ENCODE results near the gene WDR7. TPM values are rescaled to one million over a fixed set of nuclear protein-coding genes. Genes with fewer than 3 reads are reported as not detected.

Gene WDR7
- total and polyA plus RNA-seq, 4 donors: 6.5 to 46.6 (median 20.5) TPM

DNA sequence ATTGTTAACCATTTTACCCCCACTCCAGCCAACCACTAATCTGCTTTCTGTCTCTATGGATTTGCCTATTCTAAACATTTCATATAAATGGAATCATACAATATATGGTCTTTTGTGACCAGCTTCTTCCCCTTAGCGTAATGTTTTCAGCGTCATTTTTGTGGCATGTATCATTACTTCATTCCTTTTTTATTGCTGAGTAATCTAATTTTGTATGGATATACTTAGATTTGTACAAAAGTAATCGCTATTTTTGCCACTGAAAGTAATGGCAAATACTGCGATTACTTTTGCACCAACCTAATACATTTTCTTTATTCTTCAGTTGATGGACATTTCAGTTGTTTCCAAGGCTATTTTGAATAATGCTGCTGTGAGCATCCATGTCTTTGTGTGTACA is 227.6 kb downstream of the WDR7 start:
- peaks cover 0 to 3% of the 10 kb centered on the region in 2 donors for H3K36me3 ChIP-seq (ENCODE audit: control insufficient read depth in 1 of 2, insufficient read depth in 2 of 2, low read length in 1 of 2)
- DNase-seq (no peak), ATAC-seq (ENCODE audit: low FRiP score) (no peak)
- no peaks in the 10 kb centered on the region for H3K9me3 ChIP-seq (ENCODE audit: control insufficient read depth, low read length)
- H3K27ac ChIP-seq (ENCODE audit: low read depth in 1 of 2, low read length in 2 of 2): no peak overlapping the region
- no peaks in the 10 kb centered on the region for H3K4me1 ChIP-seq (ENCODE audit: control insufficient read depth in 1 of 2, insufficient read depth in 2 of 2, low read length in 2 of 2)
- no peaks in the 10 kb centered on the region for H3K27me3 ChIP-seq (ENCODE audit: control insufficient read depth in 1 of 2, insufficient read depth in 2 of 2, low read length in 1 of 2)
- intact Hi-C loops (cut with DNase I): no loop called here
- WGBS, 2 donors: 98 to 99% methylated on average over 4 of the region's 4 CpGs
- H3K4me3 ChIP-seq (ENCODE audit: low read length in 2 of 2): no peak overlapping the region

DNA sequence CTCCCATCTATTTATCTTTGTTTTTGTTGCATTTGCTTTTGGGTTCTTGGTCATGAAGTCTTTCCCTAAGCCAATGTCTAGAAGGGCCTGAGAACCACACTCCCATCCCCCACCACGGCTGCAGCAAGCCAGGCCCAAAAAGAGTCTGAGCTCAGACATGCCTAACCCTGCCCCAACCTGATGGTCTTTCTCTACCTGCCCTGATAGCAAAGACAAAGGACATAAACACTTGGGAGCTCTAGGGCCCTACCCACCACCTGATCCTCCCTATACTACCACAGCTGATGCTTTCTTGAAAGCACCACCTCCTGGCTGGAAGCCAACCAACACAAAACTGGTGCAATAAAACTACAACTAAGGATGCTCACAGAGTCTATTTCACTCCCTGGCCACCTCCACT is 233.4 kb downstream of the WDR7 start:
- Histone ChIP-seq H3K27ac (ENCODE audit: low read depth in 1 of 2, low read length in 2 of 2) (no peak overlapping the region), H3K36me3 (ENCODE audit: control insufficient read depth in 1 of 2, insufficient read depth in 2 of 2, low read length in 1 of 2) (peaks cover 0 to 3% of the 10 kb centered on the region in 2 donors), H3K27me3 (ENCODE audit: control insufficient read depth in 1 of 2, insufficient read depth in 2 of 2, low read length in 1 of 2) (no peaks in the 10 kb centered on the region), H3K4me3 (ENCODE audit: low read length in 2 of 2) (no peak overlapping the region), H3K4me1 (ENCODE audit: control insufficient read depth in 1 of 2, insufficient read depth in 2 of 2, low read length in 2 of 2) (peaks cover 0 to 2% of the 10 kb centered on the region in 2 donors), H3K9me3 (ENCODE audit: control insufficient read depth, low read length) (no peaks in the 10 kb centered on the region)
- no peak for ATAC-seq (ENCODE audit: low FRiP score)
- 96% methylated on average over 1 of the region's 1 CpG for WGBS, 2 donors
- DNase-seq: no peak
- intact Hi-C loops (cut with DNase I): no loop called here

GRCh38 chr18:56888978-56889377 is 237.8 kb downstream of the WDR7 start:
- no peaks in the 10 kb centered on the region for H3K27me3 ChIP-seq (ENCODE audit: control insufficient read depth in 1 of 2, insufficient read depth in 2 of 2, low read length in 1 of 2)
- no peaks in the 10 kb centered on the region for H3K9me3 ChIP-seq (ENCODE audit: control insufficient read depth, low read length)
- intact Hi-C loops (cut with DNase I): no loop called here
- no peak overlapping the region for H3K27ac ChIP-seq (ENCODE audit: low read depth in 1 of 2, low read length in 2 of 2)
- WGBS, 2 donors: 81 to 82% methylated on average over 1 of the region's 1 CpG
- no peaks in the 10 kb centered on the region for H3K36me3 ChIP-seq (ENCODE audit: control insufficient read depth in 1 of 2, insufficient read depth in 2 of 2, low read length in 1 of 2)
- peaks cover 0 to 4% of the 10 kb centered on the region in 2 donors for H3K4me1 ChIP-seq (ENCODE audit: control insufficient read depth in 1 of 2, insufficient read depth in 2 of 2, low read length in 2 of 2)
- DNase-seq (no peak), ATAC-seq (ENCODE audit: low FRiP score) (no peak)
- no peak overlapping the region for H3K4me3 ChIP-seq (ENCODE audit: low read length in 2 of 2)

GRCh38 chr18:56889621-56890020 is 238.5 kb downstream of the WDR7 start:
- intact Hi-C loops (cut with DNase I): no loop called here
- DNase-seq (no peak), ATAC-seq (ENCODE audit: low FRiP score) (no peak)
- H3K27ac ChIP-seq (ENCODE audit: low read depth in 1 of 2, low read length in 2 of 2): no peak overlapping the region
- WGBS, 2 donors: 90 to 95% methylated on average over 2 of the region's 2 CpGs
- H3K4me1 ChIP-seq (ENCODE audit: control insufficient read depth in 1 of 2, insufficient read depth in 2 of 2, low read length in 2 of 2): peaks cover 0 to 4% of the 10 kb centered on the region in 2 donors
- no peaks in the 10 kb centered on the region for H3K27me3 ChIP-seq (ENCODE audit: control insufficient read depth in 1 of 2, insufficient read depth in 2 of 2, low read length in 1 of 2)
- H3K9me3 ChIP-seq (ENCODE audit: control insufficient read depth, low read length): no peaks in the 10 kb centered on the region
- no peak overlapping the region for H3K4me3 ChIP-seq (ENCODE audit: low read length in 2 of 2)
- H3K36me3 ChIP-seq (ENCODE audit: control insufficient read depth in 1 of 2, insufficient read depth in 2 of 2, low read length in 1 of 2): no peaks in the 10 kb centered on the region

DNA sequence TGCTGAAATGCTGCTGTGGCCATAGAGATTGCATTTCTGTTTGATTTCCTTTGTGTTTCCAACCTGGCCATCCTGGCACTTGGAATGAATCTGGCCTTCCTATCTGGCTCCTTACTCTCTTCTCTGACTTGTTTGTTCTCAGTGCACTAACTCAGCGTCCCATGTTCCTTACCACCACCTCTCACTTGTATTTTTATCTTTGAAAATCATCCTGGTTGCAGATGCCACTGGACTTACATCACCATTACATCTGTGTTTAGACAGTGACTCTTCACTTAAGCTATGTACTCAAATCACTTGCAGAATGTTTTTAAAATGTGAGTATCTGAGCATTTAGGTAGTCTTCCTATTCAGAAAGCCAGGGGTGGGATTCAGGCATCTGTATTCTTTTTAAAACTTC is 239.5 kb downstream of the WDR7 start:
- Histone ChIP-seq H3K4me1 (ENCODE audit: control insufficient read depth in 1 of 2, insufficient read depth in 2 of 2, low read length in 2 of 2) (peaks cover 0 to 4% of the 10 kb centered on the region in 2 donors), H3K4me3 (ENCODE audit: low read length in 2 of 2) (no peak overlapping the region), H3K36me3 (ENCODE audit: control insufficient read depth in 1 of 2, insufficient read depth in 2 of 2, low read length in 1 of 2) (no peaks in the 10 kb centered on the region), H3K27ac (ENCODE audit: low read depth in 1 of 2, low read length in 2 of 2) (no peak overlapping the region), H3K27me3 (ENCODE audit: control insufficient read depth in 1 of 2, insufficient read depth in 2 of 2, low read length in 1 of 2) (no peaks in the 10 kb centered on the region), H3K9me3 (ENCODE audit: control insufficient read depth, low read length) (no peaks in the 10 kb centered on the region)
- ATAC-seq (ENCODE audit: low FRiP score) (no peak), DNase-seq (no peak)
- 7 to 9% methylated on average over 1 of the region's 1 CpG for WGBS, 2 donors
- intact Hi-C loops (cut with DNase I): no loop called here

- DNase-seq: no peak
- Histone ChIP-seq H3K36me3 (ENCODE audit: control insufficient read depth in 1 of 2, insufficient read depth in 2 of 2, low read length in 1 of 2) (no peaks in the 10 kb centered on the region), H3K4me3 (ENCODE audit: low read length in 2 of 2) (no peak overlapping the region), H3K4me1 (ENCODE audit: control insufficient read depth in 1 of 2, insufficient read depth in 2 of 2, low read length in 2 of 2) (peaks cover 0 to 4% of the 10 kb centered on the region in 2 donors), H3K27me3 (ENCODE audit: control insufficient read depth in 1 of 2, insufficient read depth in 2 of 2, low read length in 1 of 2) (no peaks in the 10 kb centered on the region), H3K27ac (ENCODE audit: low read depth in 1 of 2, low read length in 2 of 2) (no peak overlapping the region), H3K9me3 (ENCODE audit: control insufficient read depth, low read length) (no peaks in the 10 kb centered on the region)
- intact Hi-C loops (cut with DNase I): no loop called here
- 94 to 96% methylated on average over 3 of the region's 3 CpGs for WGBS, 2 donors
- no peak for ATAC-seq (ENCODE audit: low FRiP score)
These were observed 240.0 kb downstream of the WDR7 start for GRCh38 chr18:56891116-56891515.

GRCh38 chr18:56891870-56892269 is 240.7 kb downstream of the WDR7 start:
- peaks cover 0 to 4% of the 10 kb centered on the region in 2 donors for H3K4me1 ChIP-seq (ENCODE audit: control insufficient read depth in 1 of 2, insufficient read depth in 2 of 2, low read length in 2 of 2)
- intact Hi-C loops (cut with DNase I): no loop called here
- ATAC-seq (ENCODE audit: low FRiP score): no peak
- H3K27me3 ChIP-seq (ENCODE audit: control insufficient read depth in 1 of 2, insufficient read depth in 2 of 2, low read length in 1 of 2): no peaks in the 10 kb centered on the region
- no peaks in the 10 kb centered on the region for H3K9me3 ChIP-seq (ENCODE audit: control insufficient read depth, low read length)
- H3K36me3 ChIP-seq (ENCODE audit: control insufficient read depth in 1 of 2, insufficient read depth in 2 of 2, low read length in 1 of 2): no peaks in the 10 kb centered on the region
- DNase-seq: no peak
- no peak overlapping the region for H3K27ac ChIP-seq (ENCODE audit: low read depth in 1 of 2, low read length in 2 of 2)
- H3K4me3 ChIP-seq (ENCODE audit: low read length in 2 of 2): no peak overlapping the region
- 55 to 57% methylated on average over 1 of the region's 1 CpG for WGBS, 2 donors

- ATAC-seq (ENCODE audit: low FRiP score) (no peak), DNase-seq (no peak)
- no peaks in the 10 kb centered on the region for H3K4me1 ChIP-seq (ENCODE audit: control insufficient read depth in 1 of 2, insufficient read depth in 2 of 2, low read length in 2 of 2)
- intact Hi-C loops (cut with DNase I): no loop called here
- no peaks in the 10 kb centered on the region for H3K27me3 ChIP-seq (ENCODE audit: control insufficient read depth in 1 of 2, insufficient read depth in 2 of 2, low read length in 1 of 2)
- H3K9me3 ChIP-seq (ENCODE audit: control insufficient read depth, low read length): no peaks in the 10 kb centered on the region
- H3K27ac ChIP-seq (ENCODE audit: low read depth in 1 of 2, low read length in 2 of 2): no peak overlapping the region
- WGBS, 2 donors: 49 to 50% methylated on average over 2 of the region's 2 CpGs
- no peak overlapping the region for H3K4me3 ChIP-seq (ENCODE audit: low read length in 2 of 2)
- H3K36me3 ChIP-seq (ENCODE audit: control insufficient read depth in 1 of 2, insufficient read depth in 2 of 2, low read length in 1 of 2): no peaks in the 10 kb centered on the region
These were observed 246.0 kb downstream of the WDR7 start for GRCh38 chr18:56897122-56897521.

GRCh38 chr18:56899660-56900059 is 248.5 kb downstream of the WDR7 start:
- no peaks in the 10 kb centered on the region for H3K36me3 ChIP-seq (ENCODE audit: control insufficient read depth in 1 of 2, insufficient read depth in 2 of 2, low read length in 1 of 2)
- H3K4me1 ChIP-seq (ENCODE audit: control insufficient read depth in 1 of 2, insufficient read depth in 2 of 2, low read length in 2 of 2): no peaks in the 10 kb centered on the region
- WGBS, 2 donors: 94 to 98% methylated on average over 1 of the region's 1 CpG
- H3K4me3 ChIP-seq (ENCODE audit: low read length in 2 of 2): no peak overlapping the region
- intact Hi-C loops (cut with DNase I): no loop called here
- no peak for ATAC-seq (ENCODE audit: low FRiP score)
- no peaks in the 10 kb centered on the region for H3K9me3 ChIP-seq (ENCODE audit: control insufficient read depth, low read length)
- no peak for DNase-seq
- H3K27ac ChIP-seq (ENCODE audit: low read depth in 1 of 2, low read length in 2 of 2): no peak overlapping the region
- H3K27me3 ChIP-seq (ENCODE audit: control insufficient read depth in 1 of 2, insufficient read depth in 2 of 2, low read length in 1 of 2): no peaks in the 10 kb centered on the region

All from aorta (tissue), 5 donors.